Measurements from ENCODE around the gene GABRR2. TPM values are rescaled to one million over a fixed set of nuclear protein-coding genes. Genes with fewer than 3 reads are reported as not detected.

Gene GABRR2
- total RNA-seq, 2 donors from 2014 or later, result 0.33 to 0.35 TPM

GRCh38 chr6:89356642-89357170 is 41.6 kb upstream of the GABRR2 start:
- Histone ChIP-seq H3K27ac (no peak overlapping the region), H3K36me3 (no peaks in the 10 kb centered on the region), H3K4me3 (no peak overlapping the region), H3K4me1 (peaks cover 0 to 7% of the 10 kb centered on the region in 2 donors), H3K27me3 (no peaks in the 10 kb centered on the region), H3K9me3 (no peaks in the 10 kb centered on the region)
- no peak for DNase-seq (ENCODE audit: low spot score)
- TF ChIP-seq, protein P1, sequence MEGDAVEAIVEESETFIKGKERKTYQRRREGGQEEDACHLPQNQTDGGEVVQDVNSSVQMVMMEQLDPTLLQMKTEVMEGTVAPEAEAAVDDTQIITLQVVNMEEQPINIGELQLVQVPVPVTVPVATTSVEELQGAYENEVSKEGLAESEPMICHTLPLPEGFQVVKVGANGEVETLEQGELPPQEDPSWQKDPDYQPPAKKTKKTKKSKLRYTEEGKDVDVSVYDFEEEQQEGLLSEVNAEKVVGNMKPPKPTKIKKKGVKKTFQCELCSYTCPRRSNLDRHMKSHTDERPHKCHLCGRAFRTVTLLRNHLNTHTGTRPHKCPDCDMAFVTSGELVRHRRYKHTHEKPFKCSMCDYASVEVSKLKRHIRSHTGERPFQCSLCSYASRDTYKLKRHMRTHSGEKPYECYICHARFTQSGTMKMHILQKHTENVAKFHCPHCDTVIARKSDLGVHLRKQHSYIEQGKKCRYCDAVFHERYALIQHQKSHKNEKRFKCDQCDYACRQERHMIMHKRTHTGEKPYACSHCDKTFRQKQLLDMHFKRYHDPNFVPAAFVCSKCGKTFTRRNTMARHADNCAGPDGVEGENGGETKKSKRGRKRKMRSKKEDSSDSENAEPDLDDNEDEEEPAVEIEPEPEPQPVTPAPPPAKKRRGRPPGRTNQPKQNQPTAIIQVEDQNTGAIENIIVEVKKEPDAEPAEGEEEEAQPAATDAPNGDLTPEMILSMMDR (IDR thresholded peaks at IDR 0.05), result no peak

DNA sequence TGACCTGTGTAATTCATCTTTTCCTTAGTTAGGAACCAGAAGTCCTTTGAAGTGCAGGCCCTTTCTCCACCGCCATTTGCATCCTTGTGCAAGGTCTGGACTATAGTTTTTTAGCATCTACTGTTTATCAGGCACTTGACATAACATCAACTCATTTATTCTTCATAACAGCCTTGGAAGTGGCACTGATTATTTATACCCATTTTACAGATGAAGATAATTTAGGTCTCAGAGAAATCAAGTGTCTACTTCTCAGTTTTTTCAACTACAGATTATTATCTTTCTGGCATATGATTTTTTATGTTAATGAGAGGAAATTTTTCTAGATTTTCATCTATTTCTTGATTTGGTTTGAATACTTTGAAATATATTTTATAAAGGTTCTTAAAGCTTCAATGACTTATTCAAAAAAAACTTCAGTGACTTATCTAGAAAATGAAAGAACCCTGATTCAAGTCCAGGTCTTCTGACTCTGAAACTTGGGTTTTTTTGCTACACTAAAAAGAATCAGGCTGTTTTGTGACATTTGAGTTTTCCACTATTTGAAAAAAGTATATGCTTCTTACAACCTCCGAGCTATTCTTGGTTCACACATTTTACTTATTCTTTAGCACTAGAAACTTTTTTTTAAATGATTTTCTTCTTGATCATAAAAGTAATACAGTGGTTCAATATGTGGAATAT is 40.6 kb upstream of the GABRR2 start:
- no peak overlapping the region for H3K4me3 ChIP-seq
- peaks cover 0 to 17% of the 10 kb centered on the region in 2 donors for H3K4me1 ChIP-seq
- H3K36me3 ChIP-seq, result no peaks in the 10 kb centered on the region
- TF ChIP-seq, protein P1 (IDR thresholded peaks at IDR 0.05), result no peak
- no peaks in the 10 kb centered on the region for H3K27me3 ChIP-seq
- no peak overlapping the region for H3K27ac ChIP-seq
- no peak for DNase-seq (ENCODE audit: low spot score)
- H3K9me3 ChIP-seq, result no peaks in the 10 kb centered on the region

GRCh38 chr6:89353702-89354392 is 38.7 kb upstream of the GABRR2 start:
- no peaks in the 10 kb centered on the region for H3K9me3 ChIP-seq
- H3K27me3 ChIP-seq, result no peaks in the 10 kb centered on the region
- H3K36me3 ChIP-seq, result no peaks in the 10 kb centered on the region
- TF ChIP-seq, protein P1 (IDR thresholded peaks at IDR 0.05), result no peak
- no peak for DNase-seq (ENCODE audit: low spot score)
- H3K4me1 ChIP-seq, result peaks cover 0 to 29% of the 10 kb centered on the region in 2 donors
- H3K27ac ChIP-seq, result no peak overlapping the region
- H3K4me3 ChIP-seq, result no peak overlapping the region

GRCh38 chr6:89353118-89353556 is 38.0 kb upstream of the GABRR2 start:
- Histone ChIP-seq H3K27me3 (no peaks in the 10 kb centered on the region), H3K36me3 (no peaks in the 10 kb centered on the region), H3K9me3 (no peaks in the 10 kb centered on the region), H3K4me3 (peak overlapping the region; percentile 79 to 86), H3K4me1 (peaks cover 0 to 34% of the 10 kb centered on the region in 2 donors), H3K27ac (peak overlapping the region; percentile 95 to 99)
- TF ChIP-seq, protein P1 (IDR thresholded peaks at IDR 0.05), result no peak
- DNase-seq (ENCODE audit: low spot score), result no peak

DNA sequence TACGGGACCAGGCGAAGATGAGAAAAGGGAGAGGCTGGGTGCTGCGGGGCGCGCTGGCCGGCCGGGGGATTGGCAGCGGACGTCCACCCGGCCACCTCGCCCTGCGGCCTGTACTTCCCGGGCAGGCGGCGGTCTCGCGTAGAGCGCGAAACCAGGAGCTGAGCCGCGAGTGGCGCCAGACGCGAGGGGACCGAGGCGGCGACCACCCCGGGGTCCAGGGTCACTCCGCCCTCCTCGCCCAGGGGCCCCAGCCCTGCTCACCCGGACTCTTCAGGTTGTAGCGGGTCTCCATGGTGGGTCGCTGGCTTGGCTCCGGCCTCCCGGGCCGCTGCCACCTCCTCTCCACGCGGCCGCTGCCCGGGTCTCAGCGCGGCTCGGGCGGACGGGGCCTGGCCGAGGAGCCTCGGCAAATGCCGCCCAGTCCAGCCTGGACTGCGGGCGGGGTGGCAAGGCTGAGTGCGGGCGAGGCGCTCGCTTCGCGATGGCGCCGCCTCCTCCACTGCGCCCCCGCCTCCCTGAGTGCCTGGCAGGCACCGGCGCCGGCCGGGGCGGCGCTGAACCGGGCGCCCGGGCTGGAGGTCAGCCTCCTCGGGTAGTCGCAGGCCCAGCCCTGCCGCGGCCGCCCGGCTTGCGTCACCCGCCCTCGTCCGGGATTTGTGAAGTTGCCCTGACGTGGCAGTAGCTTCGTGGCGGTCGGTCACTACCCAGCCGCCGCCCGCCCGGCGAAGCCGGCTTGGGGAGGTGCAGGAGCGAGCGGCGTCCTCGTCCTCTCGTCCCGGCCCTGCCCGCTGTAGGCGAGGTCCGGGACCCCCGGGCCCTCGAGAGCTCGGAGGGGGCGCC is 37.4 kb upstream of the GABRR2 start, which contains the start of gene UBE2J1:
Gene UBE2J1 (minus strand): TSS at position 445 of the 840 bp plus-strand sequence. CDS start 153 bp downstream, at position 292.
- H3K27me3 ChIP-seq, result no peaks in the 10 kb centered on the region
- H3K27ac ChIP-seq, result peak within 1 kb of the TSS; percentile 95 to 99
- H3K36me3 ChIP-seq, result no peaks in the 10 kb centered on the region
- peak; percentile 96 for DNase-seq (ENCODE audit: low spot score)
- peaks cover 0 to 41% of the 10 kb centered on the region in 2 donors for H3K4me1 ChIP-seq
- peak within 1 kb of the TSS; percentile 79 to 86 for H3K4me3 ChIP-seq
- H3K9me3 ChIP-seq, result no peaks in the 10 kb centered on the region
- TF ChIP-seq, protein P1 (IDR thresholded peaks at IDR 0.05), result peak in 1 of 2 donors; percentile 14

Data from right atrium auricular region (tissue), 2 donors.